SKM-1 treated with dmso at 0.1 percent for 144 hours (cell line): ENCODE results near the gene GRIK4.

Experiments used
- DNase-seq: peaks from one replicate; lab custom pipeline; 2025; ENCODE audit not compliant: unreplicated experiment; lab: John Stamatoyannopoulos, UW

The GRIK4 gene

GRCh38 chr11:120828847-120829246 is 317.3 kb downstream of the GRIK4 start:
- no peak for DNase-seq

GRCh38 chr11:120830085-120830620 is 318.6 kb downstream of the GRIK4 start:
- DNase-seq = no peak

GRCh38 chr11:120832481-120833238 is 321.1 kb downstream of the GRIK4 start:
- no peak for DNase-seq

- DNase-seq = no peak
Measured at GRCh38 chr11:120834686-120835210, 323.2 kb downstream of the GRIK4 start.

GRCh38 chr11:120835601-120836228 is 324.2 kb downstream of the GRIK4 start:
- no peak for DNase-seq

GRCh38 chr11:120837696-120838095 is 326.1 kb downstream of the GRIK4 start:
- no peak for DNase-seq

- DNase-seq = no peak
Measured at GRCh38 chr11:120839201-120839600, 327.7 kb downstream of the GRIK4 start.

GRCh38 chr11:120839846-120840402 is 328.4 kb downstream of the GRIK4 start:
- peak; percentile 72 for DNase-seq

GRCh38 chr11:120840661-120841060 is 329.1 kb downstream of the GRIK4 start:
- DNase-seq = no peak

- no peak for DNase-seq
Measured at GRCh38 chr11:120841074-120841473, 329.5 kb downstream of the GRIK4 start.

GRCh38 chr11:120842195-120842594 is 330.6 kb downstream of the GRIK4 start:
- DNase-seq = no peak

- no peak for DNase-seq
Measured at GRCh38 chr11:120853435-120853834, 341.9 kb downstream of the GRIK4 start.

GRCh38 chr11:120854988-120855387 is 343.4 kb downstream of the GRIK4 start:
- no peak for DNase-seq

GRCh38 chr11:120857508-120857907 is 346.0 kb downstream of the GRIK4 start:
- DNase-seq = no peak

GRCh38 chr11:120858740-120859139 is 347.2 kb downstream of the GRIK4 start:
- no peak for DNase-seq

- no peak for DNase-seq
Measured at GRCh38 chr11:120859552-120860295, 348.2 kb downstream of the GRIK4 start.

GRCh38 chr11:120863359-120863758 is 351.8 kb downstream of the GRIK4 start:
- no peak for DNase-seq

- DNase-seq = no peak
Measured at GRCh38 chr11:120867024-120867423, 355.5 kb downstream of the GRIK4 start.

- DNase-seq = no peak
Measured at GRCh38 chr11:120867531-120867930, 356.0 kb downstream of the GRIK4 start.

GRCh38 chr11:120867988-120868387 is 356.4 kb downstream of the GRIK4 start:
- DNase-seq = no peak

- no peak for DNase-seq
Measured at GRCh38 chr11:120869097-120869496, 357.5 kb downstream of the GRIK4 start.
